Measurements from ENCODE around the gene KIAA1671. TPM values are rescaled to one million over a fixed set of nuclear protein-coding genes. Genes with fewer than 3 reads are reported as not detected.

Gene KIAA1671
- polyA plus RNA-seq, 1 of the 3 experiments (the other 2 are of a cell fraction) = 7.4 TPM

GRCh38 chr22:25130462-25130861 is 177.9 kb downstream of the KIAA1671 start:
- Histone ChIP-seq H3K4me2 (no peak overlapping the region), H3K36me3 (replicated peaks in 1 of 2; ENCODE audit: control insufficient read depth in 1 of 2, insufficient read depth in 2 of 2, low read length in 1 of 2) (no peaks in the 10 kb centered on the region), H2AFZ (ENCODE audit: low read depth) (no peak overlapping the region), H3K9me2 (no peaks in the 10 kb centered on the region), H3K9me3 (no peaks in the 10 kb centered on the region), H4K20me1 (ENCODE audit: insufficient read depth) (peaks cover 18% of the 10 kb centered on the region; the same call in 1 of the 2 replicates), H3F3A (replicated peaks; ENCODE audit: insufficient read depth) (no peaks in the 10 kb centered on the region), H3K79me2 (ENCODE audit: insufficient read depth) (no peaks in the 10 kb centered on the region), H3K4me3 (ENCODE audit: low read depth in 2 of 2, low read length in 1 of 2) (no peak overlapping the region), H3K4me1 (ENCODE audit: control insufficient read depth in 1 of 2, insufficient read depth in 2 of 2, low read depth in 1 of 2, low read length in 1 of 2) (peaks cover 0 to 6% of the 10 kb centered on the region in 2 experiments; a peak in 1 of 4 replicates), H3K9ac (no peak overlapping the region), H3K27ac (ENCODE audit: low read depth in 2 of 2, low read length in 1 of 2) (no peak overlapping the region), H3K27me3 (ENCODE audit: insufficient read depth) (no peaks in the 10 kb centered on the region)
- TF ChIP-seq EP300 (IDR thresholded peaks at IDR 0.05; ENCODE audit: borderline replicate concordance in 1 of 2, low read depth in 1 of 2, low read length in 1 of 2) (no peak), ELF1 (IDR thresholded peaks at IDR 0.05) (no peak), CTCF (IDR thresholded peaks at IDR 0.05) (no peak), TCF12 (IDR thresholded peaks at IDR 0.05) (no peak), FOXM1 (IDR thresholded peaks at IDR 0.05; ENCODE audit: low read depth) (no peak), CHD2 (IDR thresholded peaks at IDR 0.05; ENCODE audit: low read length, partially characterized antibody) (no peak), USF1 (IDR thresholded peaks at IDR 0.05; ENCODE audit: borderline replicate concordance, low read depth) (no peak), SIN3A (IDR thresholded peaks at IDR 0.05; ENCODE audit: borderline replicate concordance, low read depth, low read length) (no peak), MXI1 (IDR thresholded peaks at IDR 0.05; ENCODE audit: low read depth, low read length) (no peak), SMC3 (IDR thresholded peaks at IDR 0.05; ENCODE audit: low read depth, low read length) (no peak), FOSL2 (IDR thresholded peaks at IDR 0.05; ENCODE audit: borderline replicate concordance, low read depth) (no peak), PBX3 (IDR thresholded peaks at IDR 0.05) (no peak), POLR2AphosphoS5 (IDR thresholded peaks at IDR 0.05; ENCODE audit: low read depth, low read length) (no peak), TEAD4 (IDR thresholded peaks at IDR 0.05; ENCODE audit: borderline replicate concordance, insufficient read depth) (no peak), ZBTB33 (IDR thresholded peaks at IDR 0.05; ENCODE audit: borderline replicate concordance, low read depth) (no peak), RAD21 (IDR thresholded peaks at IDR 0.05; ENCODE audit: low read length) (no peak), GABPA (IDR thresholded peaks at IDR 0.05; ENCODE audit: low read depth) (no peak), NFIC (IDR thresholded peaks at IDR 0.05; ENCODE audit: borderline replicate concordance) (no peak), JUND (IDR thresholded peaks at IDR 0.05) (no peak), USF2 (IDR thresholded peaks at IDR 0.05; ENCODE audit: borderline replicate concordance, low read depth, low read length) (no peak)
- 93% methylated on average over 3 of the region's 6 CpGs for WGBS (ENCODE audit: low lambda C conversion rate)
- ChIA-PET CTCF (interaction anchor here (0.8 to 2.0 kb wide), 3 partner anchors 18 to 72 kb away, joined by 3 to 6 read pairs (median 5); no protein-coding TSS in a partner anchor), POLR2A (no interaction called here)
- DNase-seq = no peak
